ENCODE data around the gene SORCS3. TPM values are rescaled to one million over a fixed set of nuclear protein-coding genes. Genes with fewer than 3 reads are reported as not detected.

Gene SORCS3
- total and polyA plus RNA-seq, 2 of the 4 experiments (the other 2 are of a cell fraction): not detected

- no peak for DNase-seq
- Histone ChIP-seq H2AFZ (replicated peaks; ENCODE audit: low read length, poor library complexity) (no peak overlapping the region), H2AK9ac (replicated peaks; ENCODE audit: low read depth, low read length, poor library complexity) (no peak overlapping the region), H3K9ac (ENCODE audit: low read depth, low read length) (no peak overlapping the region), H3K9me3 (ENCODE audit: control insufficient read depth, insufficient read depth, low read length) (peaks cover 14% of the 10 kb centered on the region), H3K9me1 (ENCODE audit: insufficient read depth, low read length) (no peaks in the 10 kb centered on the region), H4K5ac (ENCODE audit: low read depth, low read length) (no peak overlapping the region), H3K4ac (ENCODE audit: low read depth, low read length) (no peak overlapping the region), H4K91ac (ENCODE audit: insufficient read depth, low read depth, low read length) (no peak overlapping the region), H4K8ac (ENCODE audit: low read depth in 2 of 2, low read length in 2 of 2) (no peak overlapping the region), H3K27ac (ENCODE audit: insufficient read depth, low read length) (no peak overlapping the region), H2BK120ac (ENCODE audit: low read depth, low read length) (no peak overlapping the region), H2AK5ac (ENCODE audit: low read depth, low read length) (no peak overlapping the region), H2BK15ac (ENCODE audit: low read depth, low read length) (no peak overlapping the region), H4K20me1 (ENCODE audit: insufficient read depth, low read length) (no peaks in the 10 kb centered on the region), H2BK20ac (ENCODE audit: low read depth, low read length) (no peak overlapping the region), H3K4me1 (ENCODE audit: control insufficient read depth, insufficient read depth, low read length) (no peaks in the 10 kb centered on the region), H3K14ac (replicated peaks; ENCODE audit: low read depth, low read length) (no peak overlapping the region), H3K27me3 (ENCODE audit: control insufficient read depth, insufficient read depth, low read length) (no peaks in the 10 kb centered on the region), H3K23ac (ENCODE audit: low read depth, low read length) (no peak overlapping the region), H3K79me1 (ENCODE audit: low read depth in 1 of 2, low read length in 2 of 2) (no peaks in the 10 kb centered on the region), H3K36me3 (ENCODE audit: control insufficient read depth, insufficient read depth, low read length) (no peaks in the 10 kb centered on the region), H3K4me3 (ENCODE audit: insufficient read depth, low read depth, low read length) (no peak overlapping the region), H3K56ac (ENCODE audit: extremely low read depth, insufficient read depth, low read length) (no peak overlapping the region), H3K18ac (ENCODE audit: low read depth, low read length) (no peak overlapping the region), H2BK5ac (ENCODE audit: low read depth, low read length, poor library complexity, severe bottlenecking) (no peak overlapping the region), H3K4me2 (ENCODE audit: low read depth, low read length) (no peak overlapping the region)
- intact Hi-C loops (cut with micrococcal nuclease): no loop called here
- TF ChIP-seq MAFK (IDR thresholded peaks at IDR 0.05; ENCODE audit: low read depth, low read length): no peak
- TF ChIP-seq RAD21 (IDR thresholded peaks at IDR 0.05; ENCODE audit: low read length): no peak
- TF ChIP-seq RFX5 (IDR thresholded peaks at IDR 0.05; ENCODE audit: low read depth, low read length): no peak
- TF ChIP-seq NFE2L2 (IDR thresholded peaks at IDR 0.05; ENCODE audit: low read depth, low read length): no peak
- TF ChIP-seq MXI1 (IDR thresholded peaks at IDR 0.05; ENCODE audit: borderline replicate concordance, low read depth, low read length): no peak
- TF ChIP-seq CTCF (conservative IDR thresholded peaks at IDR 0.05; ENCODE audit: low read depth, low read length): no peak
- no peak for TF ChIP-seq SMC3 (IDR thresholded peaks at IDR 0.05; ENCODE audit: low read depth, low read length)
- TF ChIP-seq CEBPB (IDR thresholded peaks at IDR 0.05; ENCODE audit: low read depth, low read length): no peak
- TF ChIP-seq RCOR1 (IDR thresholded peaks at IDR 0.05; ENCODE audit: insufficient replicate concordance, low read length): no peak
- no peak for TF ChIP-seq ELK1 (IDR thresholded peaks at IDR 0.05; ENCODE audit: borderline replicate concordance, low read depth, low read length)
- no CpG with 5 or more reads among the region's 3 CpGs for WGBS, 2 experiments (ENCODE audit: extremely low coverage in 2 of 2, insufficient read length in 1 of 2)
- BruUV-seq (replicated peaks): no TSS peak
- CTCF ChIA-PET: no interaction called here
- in situ Hi-C loops (cut with MboI; ENCODE audit: low sequenced_read_pairs): no loop called here
- dilution Hi-C loops (cut with HindIII; ENCODE audit: low sequenced_read_pairs, unreplicated experiment): no loop called here
- POLR2A ChIA-PET (ENCODE audit: unreplicated experiment): no interaction called here
- no peak for ATAC-seq (ENCODE audit: low read depth)
Observed at GRCh38 chr10:105274556-105275070, 633.5 kb downstream of the SORCS3 start.

Measured in IMR-90 (cell line).